NCI-H526 treated with DMSO at 0.1 percent for 48 hours (cell line): ENCODE data around the gene PKM.

Source experiments
- DNase-seq: peaks from one replicate; lab custom pipeline; 2025; lab: John Stamatoyannopoulos, UW

The PKM gene

GRCh38 chr15:72235298-72235697 is 4.3 kb upstream of the PKM start:
- no peak for DNase-seq

GRCh38 chr15:72233769-72234168 is 2.8 kb upstream of the PKM start:
- DNase-seq = no peak

- peak; percentile 87 for DNase-seq
These were observed 966 bp upstream of the PKM start for GRCh38 chr15:72231833-72232478.

- DNase-seq = peak; percentile 69
These were observed 559 bp downstream of the PKM start for GRCh38 chr15:72230197-72231065.

- DNase-seq = no peak
These were observed 1.1 kb downstream of the PKM start for GRCh38 chr15:72229947-72230196.

- no peak for DNase-seq
These were observed 1.7 kb downstream of the PKM start for GRCh38 chr15:72229076-72229946.

- no peak for DNase-seq
These were observed 3.3 kb downstream of the PKM start for GRCh38 chr15:72227720-72228119.

GRCh38 chr15:72227192-72227586 is 3.8 kb downstream of the PKM start:
- no peak for DNase-seq

GRCh38 chr15:72223278-72223677 is 7.7 kb downstream of the PKM start:
- no peak for DNase-seq

GRCh38 chr15:72222393-72222792 is 8.6 kb downstream of the PKM start:
- no peak for DNase-seq

GRCh38 chr15:72220687-72221086 is 10.3 kb downstream of the PKM start:
- DNase-seq = no peak

- DNase-seq = no peak
These were observed 13.8 kb downstream of the PKM start for GRCh38 chr15:72217216-72217615.

GRCh38 chr15:72216079-72216478 is 14.9 kb downstream of the PKM start:
- no peak for DNase-seq

- no peak for DNase-seq
These were observed 23.4 kb downstream of the PKM start for GRCh38 chr15:72207558-72208085.

- no peak for DNase-seq
These were observed 24.4 kb downstream of the PKM start for GRCh38 chr15:72206677-72207000.

GRCh38 chr15:72205896-72206676 is 24.9 kb downstream of the PKM start:
- DNase-seq = no peak

GRCh38 chr15:72205273-72205672 is 25.7 kb downstream of the PKM start:
- no peak for DNase-seq

- no peak for DNase-seq
These were observed 27.5 kb downstream of the PKM start for GRCh38 chr15:72203507-72203837.

- DNase-seq = no peak
These were observed 28.0 kb downstream of the PKM start for GRCh38 chr15:72202801-72203506.

- DNase-seq = no peak
These were observed 28.7 kb downstream of the PKM start for GRCh38 chr15:72202302-72202701.

- no peak for DNase-seq
These were observed 29.5 kb downstream of the PKM start for GRCh38 chr15:72201391-72201921.
